Measurements from ENCODE around the gene NR2C2AP. TPM values are rescaled to one million over a fixed set of nuclear protein-coding genes. Genes with fewer than 3 reads are reported as not detected.
A peak's percentile ranks its signal among the peaks of the same experiment; 100 is the strongest.

The NR2C2AP gene
- total RNA-seq, 4 donors from 2014 or later, result 16.6 to 30.9 (median 24.9) TPM

- 9% methylated on average over 40 of the region's 54 CpGs for WGBS
- TF ChIP-seq EP300 (IDR thresholded peaks at IDR 0.05), result no peak
- TF ChIP-seq POLR2AphosphoS5 (IDR thresholded peaks at IDR 0.05), result no peak
- TF ChIP-seq POLR2A (IDR thresholded peaks at IDR 0.05), result no peak
- no peak for TF ChIP-seq CTCF (IDR thresholded peaks at IDR 0.05)
- Histone ChIP-seq H3K36me3 (no peaks in the 10 kb centered on the region), H3K27ac (no peak within 1 kb of the TSS), H3K4me3 (no peak within 1 kb of the TSS), H3K9me3 (no peaks in the 10 kb centered on the region), H3K27me3 (peaks cover 68% of the 10 kb centered on the region), H3K4me1 (no peaks in the 10 kb centered on the region)
- no peak for DNase-seq (ENCODE audit: low spot score in 2 of 2)
Observed at GRCh38 chr19:19211499-19212420, 8.5 kb upstream of the NR2C2AP start, which contains the start of gene NCAN. NCAN (plus strand) TSS chr19:19211958; CDS start chr19:19216954, 4,996 bp downstream.

GRCh38 chr19:19209372-19209771, 6.2 kb upstream of the NR2C2AP start:
- no peak for DNase-seq (ENCODE audit: low spot score in 2 of 2)
- 62% methylated on average over 9 of the region's 9 CpGs for WGBS
- no peaks in the 10 kb centered on the region for H3K9me3 ChIP-seq
- TF ChIP-seq POLR2AphosphoS5 (IDR thresholded peaks at IDR 0.05), result no peak
- no peak for TF ChIP-seq EP300 (IDR thresholded peaks at IDR 0.05)
- TF ChIP-seq CTCF (IDR thresholded peaks at IDR 0.05), result no peak
- no peak for TF ChIP-seq POLR2A (IDR thresholded peaks at IDR 0.05)
- peaks cover 44% of the 10 kb centered on the region for H3K27me3 ChIP-seq
- H3K36me3 ChIP-seq, result no peaks in the 10 kb centered on the region
- no peak overlapping the region for H3K4me3 ChIP-seq
- H3K4me1 ChIP-seq, result no peaks in the 10 kb centered on the region
- no peak overlapping the region for H3K27ac ChIP-seq

- no peak overlapping the region for H3K4me3 ChIP-seq
- no peaks in the 10 kb centered on the region for H3K36me3 ChIP-seq
- WGBS, result 56% methylated on average over 6 of the region's 8 CpGs
- peaks cover 2% of the 10 kb centered on the region for H3K4me1 ChIP-seq
- no peak overlapping the region for H3K27ac ChIP-seq
- peaks cover 30% of the 10 kb centered on the region for H3K27me3 ChIP-seq
- peak in 1 of 2 donors; percentile 25 for DNase-seq (ENCODE audit: low spot score in 2 of 2)
- no peak for TF ChIP-seq POLR2A (IDR thresholded peaks at IDR 0.05)
- no peak for TF ChIP-seq EP300 (IDR thresholded peaks at IDR 0.05)
- no peak for TF ChIP-seq CTCF (IDR thresholded peaks at IDR 0.05)
- no peak for TF ChIP-seq POLR2AphosphoS5 (IDR thresholded peaks at IDR 0.05)
- no peaks in the 10 kb centered on the region for H3K9me3 ChIP-seq
Observed at GRCh38 chr19:19207637-19208572, 4.7 kb upstream of the NR2C2AP start.

GRCh38 chr19:19206938-19207337, 3.7 kb upstream of the NR2C2AP start:
- 65% methylated on average over 5 of the region's 5 CpGs for whole genome bisulfite sequencing
- H3K27ac ChIP-seq, result no peak overlapping the region
- no peaks in the 10 kb centered on the region for H3K9me3 ChIP-seq
- H3K36me3 ChIP-seq, result no peaks in the 10 kb centered on the region
- H3K4me1 ChIP-seq, result peaks cover 11% of the 10 kb centered on the region
- no peak overlapping the region for H3K4me3 ChIP-seq
- TF ChIP-seq CTCF (IDR thresholded peaks at IDR 0.05), result no peak
- TF ChIP-seq POLR2AphosphoS5 (IDR thresholded peaks at IDR 0.05), result no peak
- TF ChIP-seq EP300 (IDR thresholded peaks at IDR 0.05), result no peak
- TF ChIP-seq POLR2A (IDR thresholded peaks at IDR 0.05), result no peak
- DNase-seq (ENCODE audit: low spot score in 2 of 2), result peak in 1 of 2 donors; percentile 33
- H3K27me3 ChIP-seq, result peaks cover 20% of the 10 kb centered on the region
